HG03196 (cell line): Measurements from ENCODE around the gene HUNK.
"Not testable (repeated sequence)": the region's sequence is repeated elsewhere in the genome, so short reads cannot be mapped to it uniquely, and the experiment has no call there.

Source experiments
- ATAC-seq: cut with Tn5 transposase; IDR thresholded peaks from one replicate; pipeline ENCODE4 v1.9.1; 2021; ENCODE audit not compliant: unreplicated experiment

Gene HUNK

DNA sequence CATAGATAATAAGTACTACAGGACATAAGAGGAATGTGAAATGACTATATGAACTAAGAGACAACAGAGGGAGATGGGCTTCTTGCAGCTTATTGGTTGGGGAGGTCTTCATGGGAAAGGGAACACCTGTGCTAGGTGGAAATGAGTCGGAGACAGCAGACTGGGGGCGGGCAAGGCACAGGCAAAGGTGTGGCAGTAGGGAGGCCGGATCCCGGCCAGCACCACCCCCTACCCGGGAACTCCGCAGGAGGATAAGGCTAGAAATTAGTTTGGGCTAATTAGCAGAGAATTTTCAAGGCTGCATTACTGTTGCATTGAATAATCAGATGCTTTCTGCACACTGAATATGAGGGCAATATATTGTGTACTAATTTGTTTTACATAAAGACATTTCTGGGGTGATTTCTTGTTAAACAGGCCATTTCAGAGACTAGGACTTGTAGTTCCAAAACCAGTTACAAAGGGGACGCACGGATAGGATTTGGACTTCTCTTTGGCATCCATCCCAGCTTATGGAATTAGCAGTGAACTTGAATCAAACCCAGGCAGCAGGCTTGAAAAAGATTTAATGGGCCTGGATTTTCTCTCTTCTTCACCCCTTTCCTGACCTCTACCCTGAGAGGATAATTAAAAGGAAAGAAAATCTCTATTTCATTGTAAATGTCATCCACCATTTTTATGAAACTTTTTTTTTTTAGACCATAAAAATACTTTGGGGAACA is 2.2 kb upstream of the HUNK start:
- ATAC-seq = no peak

DNA sequence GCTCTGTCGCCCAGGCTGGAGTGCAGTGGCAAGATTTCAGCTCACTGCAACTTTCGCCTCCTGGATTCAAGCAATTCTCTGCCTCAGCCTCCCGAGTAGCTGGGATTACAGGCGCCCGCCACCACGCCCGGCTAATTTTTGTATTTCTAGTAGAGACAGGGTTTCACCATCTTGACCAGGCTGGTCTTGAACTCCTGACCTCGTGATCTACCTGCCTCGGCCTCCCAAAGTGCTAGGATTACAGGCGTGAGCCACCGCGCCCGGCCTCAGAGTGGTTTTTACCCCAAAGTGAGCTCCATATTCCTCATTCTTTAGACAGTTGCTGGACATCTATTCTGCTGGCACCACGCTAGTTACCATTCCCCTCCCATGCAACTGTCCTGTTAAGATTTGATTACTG is 1.4 kb upstream of the HUNK start:
- not testable (repeated sequence) for ATAC-seq

DNA sequence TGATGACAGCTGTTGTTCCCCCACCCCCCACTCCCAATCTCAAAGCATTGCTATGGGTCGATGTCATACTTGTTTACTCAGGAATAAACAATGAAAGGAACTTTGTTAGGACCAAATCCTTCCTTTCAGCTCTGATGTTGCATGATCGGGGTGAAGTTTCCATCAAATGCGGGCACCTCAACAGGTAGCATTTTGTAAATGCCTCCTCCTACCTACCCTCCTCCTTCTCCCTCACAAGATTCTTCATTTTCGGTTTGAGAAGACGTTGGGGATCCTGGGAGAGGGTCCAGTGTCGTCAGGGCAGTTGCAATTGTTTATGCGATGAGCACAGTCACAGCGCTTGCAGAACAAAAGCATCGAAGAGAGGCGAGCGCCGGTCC is 758 bp upstream of the HUNK start:
- ATAC-seq = no peak

DNA sequence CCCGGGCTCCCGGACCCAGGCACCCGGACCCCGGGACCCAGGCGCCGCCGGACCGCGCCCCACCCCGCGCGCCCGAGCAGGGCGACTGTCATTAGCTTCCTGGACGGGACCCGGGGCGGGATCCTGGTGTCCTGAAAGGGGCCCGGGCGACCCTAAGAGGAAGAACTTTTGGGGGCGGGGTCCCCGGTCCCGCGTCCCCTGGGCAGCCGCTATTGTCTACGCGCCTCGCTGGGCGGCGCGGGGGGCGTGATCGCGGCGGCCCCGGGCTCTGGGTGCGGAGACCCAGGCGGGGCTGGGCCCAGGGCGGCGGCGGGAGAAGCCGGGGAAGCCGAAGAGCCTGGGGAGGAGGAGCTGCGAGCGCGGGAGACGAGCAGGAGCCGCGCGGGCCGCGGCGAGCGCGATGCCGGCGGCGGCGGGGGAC is 465 bp downstream of the HUNK start:
- ATAC-seq = no peak

DNA sequence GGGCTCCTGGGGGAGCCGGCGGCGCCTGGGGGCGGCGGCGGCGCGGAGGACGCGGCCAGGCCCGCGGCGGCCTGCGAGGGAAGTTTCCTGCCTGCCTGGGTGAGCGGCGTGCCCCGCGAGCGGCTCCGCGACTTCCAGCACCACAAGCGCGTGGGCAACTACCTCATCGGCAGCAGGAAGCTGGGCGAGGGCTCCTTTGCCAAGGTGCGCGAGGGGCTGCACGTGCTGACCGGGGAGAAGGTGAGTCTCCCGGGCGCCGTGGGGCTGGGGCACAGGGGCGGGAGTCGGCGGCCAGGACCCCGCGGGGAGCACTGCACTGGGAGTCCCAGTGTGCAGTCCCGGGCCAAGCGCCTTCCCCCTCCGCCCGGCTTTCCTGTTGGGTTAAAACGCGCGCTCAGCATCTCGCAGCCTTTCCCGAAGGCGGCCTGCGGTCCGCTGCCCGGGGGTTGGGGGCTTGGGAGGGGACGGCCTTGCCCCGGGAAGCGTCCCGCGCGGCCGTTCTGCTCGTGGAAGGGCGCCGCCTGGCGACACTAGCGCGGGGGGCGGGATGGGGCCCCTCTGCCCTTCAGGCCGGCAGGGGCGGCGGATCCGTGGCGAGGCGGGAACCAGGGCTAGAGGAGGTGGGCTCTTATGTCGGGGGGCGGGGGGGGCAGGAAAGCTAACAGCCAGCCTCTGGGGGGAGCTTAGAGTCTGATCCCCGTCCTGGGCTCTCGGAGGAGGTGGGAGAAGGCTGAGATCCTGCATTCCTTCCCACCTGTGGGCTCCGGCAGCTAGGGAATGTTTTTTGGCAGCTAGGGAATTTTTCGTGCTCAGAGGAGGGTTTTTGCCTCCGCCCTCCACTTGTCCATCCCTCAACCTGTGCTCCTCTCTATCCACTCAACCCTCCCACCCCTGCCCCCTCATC is 1.1 kb downstream of the HUNK start:
- no peak for ATAC-seq

DNA sequence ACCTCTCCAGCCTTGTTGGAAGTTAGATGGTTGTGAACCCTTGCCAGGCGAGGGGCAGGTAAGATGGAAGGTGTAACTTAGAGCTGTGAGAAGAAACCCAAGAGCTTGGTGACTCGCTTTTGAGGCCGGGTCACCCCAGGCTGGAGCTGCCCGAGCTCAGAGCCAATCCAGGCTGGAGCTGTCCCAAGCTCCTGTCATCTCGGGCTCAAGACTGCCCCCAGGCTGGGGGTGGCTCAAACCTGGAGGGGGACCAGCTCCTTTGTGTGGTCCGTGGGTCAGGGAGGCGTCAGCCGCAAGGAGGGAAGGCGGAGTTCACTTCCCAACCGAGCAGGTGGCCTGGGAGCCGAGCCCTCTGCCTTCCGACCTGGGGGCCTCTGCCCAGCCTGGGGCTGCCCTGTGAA is 2.0 kb downstream of the HUNK start:
- ATAC-seq = no peak

DNA sequence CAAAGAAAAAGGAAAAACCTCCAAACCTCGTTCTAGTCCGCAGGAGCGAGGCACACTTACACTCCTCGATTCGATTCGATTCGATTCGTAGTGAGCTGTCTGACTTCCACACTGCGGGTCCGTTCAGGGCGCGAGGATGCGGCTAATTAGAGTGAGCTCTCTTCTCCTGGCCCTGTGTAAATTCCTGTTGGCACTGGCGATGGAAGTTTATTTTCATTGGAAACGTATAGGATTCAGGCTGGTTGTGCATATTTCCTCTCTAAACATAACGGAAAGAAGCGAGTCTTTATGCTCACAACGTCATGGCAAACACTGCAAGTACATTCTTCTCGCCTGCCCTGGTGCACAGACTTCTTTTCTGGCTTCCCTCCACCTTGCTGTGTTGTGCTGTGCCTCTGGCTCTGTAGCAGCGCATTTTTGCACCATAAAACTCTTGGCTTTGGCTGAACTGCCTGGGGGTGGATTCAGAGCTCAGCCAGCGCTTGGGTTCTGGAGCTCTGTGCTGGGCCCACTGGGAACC is 2.7 kb downstream of the HUNK start:
- ATAC-seq = no peak

DNA sequence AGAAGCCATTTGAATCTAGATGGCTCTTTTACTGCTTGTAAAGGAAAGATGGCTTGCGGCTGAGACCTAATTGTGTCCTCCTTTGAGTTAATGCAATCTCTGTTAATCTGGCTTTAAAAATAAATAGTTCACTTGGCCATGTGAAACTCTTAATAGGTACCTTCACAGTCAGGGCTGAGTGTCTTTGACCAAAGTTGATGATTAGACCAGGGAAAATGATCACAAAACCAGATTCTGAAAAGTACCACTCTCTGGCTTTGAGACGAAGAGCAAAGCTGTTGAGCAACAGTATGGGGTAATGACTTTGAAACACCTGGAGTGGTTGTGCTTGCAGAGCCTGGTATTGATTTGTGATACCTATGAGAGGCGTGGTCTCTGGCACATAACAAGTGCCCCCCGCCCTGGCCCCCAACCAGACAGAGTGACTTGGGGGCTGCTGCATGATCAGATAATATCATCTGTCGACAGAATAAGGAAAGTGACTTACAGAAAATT is 4.7 kb downstream of the HUNK start:
- ATAC-seq = no peak

DNA sequence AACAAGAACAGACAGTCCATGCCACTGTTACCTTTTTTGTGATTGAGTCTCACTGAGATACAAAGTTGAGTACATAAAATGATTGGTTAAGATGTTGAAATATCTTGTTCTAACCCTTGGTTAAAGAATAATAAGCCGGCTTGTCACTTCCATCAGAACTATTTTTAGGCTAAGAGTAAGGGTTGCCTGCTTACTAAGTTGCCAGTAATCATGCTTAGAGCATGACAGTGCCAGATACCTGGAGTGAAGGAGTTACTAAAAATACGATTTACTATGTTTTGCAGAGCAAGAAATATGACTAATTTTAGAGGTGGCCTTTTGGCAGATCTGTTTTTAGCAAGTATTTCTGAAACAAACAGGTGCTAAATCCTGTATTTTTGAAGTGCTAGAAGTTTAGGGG is 6.0 kb downstream of the HUNK start:
- ATAC-seq = no peak

DNA sequence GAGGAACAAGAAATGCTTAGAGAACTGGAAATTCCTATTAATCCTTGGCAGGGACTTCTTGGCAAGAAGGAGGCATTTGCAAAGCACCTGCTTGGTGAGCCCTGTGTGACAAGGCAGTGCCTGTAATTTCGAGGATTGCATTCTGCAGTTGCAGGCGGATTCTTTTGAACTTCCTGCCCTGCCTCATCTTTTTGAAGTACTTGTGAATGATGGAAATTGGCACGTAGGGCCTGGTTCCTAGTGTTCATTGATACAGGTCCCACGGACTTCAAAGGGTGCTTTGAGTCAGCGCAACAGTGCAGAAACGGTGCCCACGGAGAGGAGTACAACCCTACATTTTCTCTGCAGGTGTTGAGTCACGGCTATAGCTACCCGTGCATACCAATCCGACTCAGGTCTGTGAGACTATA is 6.4 kb downstream of the HUNK start:
- ATAC-seq = no peak

DNA sequence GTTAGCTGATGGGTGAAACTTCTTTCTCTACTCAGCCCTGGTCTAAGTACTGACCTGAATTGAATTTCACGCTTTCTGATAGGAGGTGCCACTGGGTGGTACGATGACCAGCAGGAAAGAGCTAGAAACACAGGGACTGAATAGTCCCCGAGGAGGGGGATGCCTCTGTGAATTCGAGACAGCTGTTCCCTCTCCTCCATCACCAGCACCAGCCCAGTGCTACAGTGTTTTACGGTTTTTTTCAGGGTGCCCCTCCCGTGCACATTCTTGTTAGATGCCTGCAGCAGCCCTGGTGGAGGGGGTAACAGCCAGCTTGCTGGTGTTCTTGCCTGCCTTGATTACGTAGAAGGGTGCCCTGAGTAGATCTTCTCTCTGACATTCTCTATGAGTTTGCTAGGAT is 7.1 kb downstream of the HUNK start:
- ATAC-seq = no peak

DNA sequence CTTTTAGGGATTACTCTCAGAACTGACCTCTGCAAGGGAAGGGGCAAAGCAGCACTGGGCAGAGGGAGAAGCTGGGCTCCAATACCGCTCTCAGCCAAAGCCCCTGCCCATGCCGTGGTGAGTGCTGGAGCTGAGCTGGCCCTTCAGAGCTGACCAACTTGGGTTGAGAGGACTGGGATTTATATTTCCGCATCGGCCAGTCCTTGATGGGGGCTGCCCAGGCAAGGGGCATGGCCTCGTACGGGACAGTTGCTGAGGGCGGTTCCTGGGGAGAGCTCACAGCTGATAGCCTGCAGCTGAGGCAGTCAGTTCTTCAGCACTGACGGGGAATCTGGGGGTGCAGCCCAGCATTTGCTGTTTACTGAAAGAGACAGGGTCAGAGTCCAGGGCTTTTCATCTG is 8.0 kb downstream of the HUNK start:
- ATAC-seq = no peak

DNA sequence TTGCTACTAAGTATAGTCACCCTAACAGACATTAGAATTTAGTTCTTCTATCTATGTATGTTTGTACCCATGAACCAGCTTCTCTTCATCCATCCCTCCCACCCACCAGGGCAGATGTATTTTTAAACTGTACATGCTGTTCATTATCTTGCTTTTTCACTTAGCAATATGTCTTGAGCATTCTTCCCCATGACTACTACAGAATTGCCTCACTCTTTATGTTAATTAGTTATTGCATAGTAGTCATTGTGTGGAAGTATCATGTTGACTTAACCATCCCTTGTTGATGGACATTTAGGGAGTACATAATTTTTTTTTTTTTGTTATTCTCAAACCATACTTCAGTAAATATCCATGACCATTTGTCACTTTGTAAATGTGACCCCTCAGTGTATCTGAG is 9.9 kb downstream of the HUNK start:
- no peak for ATAC-seq

DNA sequence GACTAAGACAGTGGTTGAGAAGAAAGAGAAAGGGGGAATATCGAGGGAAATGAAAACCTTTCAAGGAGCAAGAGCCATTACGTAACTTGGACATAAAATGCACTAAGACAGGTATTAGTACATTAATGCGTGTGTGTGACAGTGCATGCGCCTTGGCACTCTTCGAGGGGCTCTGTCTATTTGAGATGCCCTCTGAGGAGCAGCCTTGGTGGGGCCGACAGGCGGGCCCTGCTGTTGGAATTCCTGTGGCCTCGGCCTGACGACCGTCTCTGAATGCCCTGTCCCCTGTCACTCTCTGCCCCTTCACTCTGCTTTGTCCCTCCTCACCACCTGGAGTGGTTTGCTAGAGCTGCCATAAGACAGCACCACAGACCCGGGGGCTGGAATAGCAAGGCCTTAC is 12.3 kb downstream of the HUNK start:
- no peak for ATAC-seq

DNA sequence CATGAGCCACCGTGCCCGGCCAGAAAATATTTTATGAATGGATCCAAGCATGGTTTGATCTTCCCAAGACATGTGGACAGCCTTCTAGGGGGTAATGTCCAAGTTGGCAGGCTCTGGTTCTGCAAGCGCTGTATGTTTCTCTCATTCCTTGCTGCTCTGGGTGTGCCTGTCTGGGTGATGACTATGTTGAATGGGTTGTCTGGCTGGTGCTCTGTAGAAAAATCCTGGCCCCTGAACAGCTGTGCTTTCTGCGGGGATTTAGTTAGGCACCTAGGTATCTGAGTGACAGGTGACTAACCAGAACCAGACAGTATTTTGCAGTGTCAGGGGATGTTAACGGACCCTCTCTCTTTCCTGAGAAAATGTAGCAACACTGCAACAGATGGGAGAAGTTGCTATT is 14.1 kb downstream of the HUNK start:
- no peak for ATAC-seq

DNA sequence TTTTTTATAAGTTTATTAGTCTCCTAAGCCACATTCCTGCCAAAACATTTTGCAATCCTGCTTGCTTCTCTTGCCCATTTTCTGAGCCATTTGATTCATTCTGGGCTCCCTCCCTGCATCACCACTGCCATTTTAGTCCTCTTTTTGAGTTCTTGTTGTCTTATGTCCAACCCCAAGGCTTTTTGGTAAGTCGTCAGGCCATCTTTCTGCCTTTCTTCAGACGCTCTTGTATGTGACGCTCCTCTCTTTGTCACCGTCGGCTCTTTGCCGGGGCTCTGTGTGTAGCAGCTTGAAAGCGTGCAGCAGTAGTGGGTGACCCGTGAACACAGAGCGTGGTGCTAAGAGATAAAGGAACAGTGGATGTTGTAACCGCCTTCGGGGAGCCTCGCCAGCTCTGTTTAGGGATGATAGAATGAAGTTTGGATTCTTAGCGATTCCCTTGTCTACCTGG is 14.6 kb downstream of the HUNK start:
- no peak for ATAC-seq

DNA sequence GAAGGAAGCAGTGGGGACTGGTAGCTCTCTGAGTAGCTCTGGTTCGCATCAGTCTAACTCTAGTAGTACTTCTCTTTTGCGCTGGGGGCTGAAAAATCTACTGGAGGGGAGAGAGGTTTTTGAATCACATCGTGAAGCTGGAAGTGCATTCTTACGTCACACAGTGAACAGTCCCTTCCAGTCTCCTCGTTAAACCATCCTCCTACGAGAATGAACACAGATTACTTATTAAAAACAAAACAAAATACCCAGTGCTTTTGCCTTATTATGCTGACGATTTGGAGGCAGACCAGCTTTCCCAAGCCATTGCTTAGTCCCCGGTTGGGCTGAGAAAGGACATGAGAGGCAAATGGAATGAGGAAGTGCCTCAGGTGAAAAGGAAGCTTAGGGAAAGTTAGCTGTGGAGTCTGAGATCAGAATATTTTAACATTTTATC is 16.1 kb downstream of the HUNK start:
- ATAC-seq = no peak

DNA sequence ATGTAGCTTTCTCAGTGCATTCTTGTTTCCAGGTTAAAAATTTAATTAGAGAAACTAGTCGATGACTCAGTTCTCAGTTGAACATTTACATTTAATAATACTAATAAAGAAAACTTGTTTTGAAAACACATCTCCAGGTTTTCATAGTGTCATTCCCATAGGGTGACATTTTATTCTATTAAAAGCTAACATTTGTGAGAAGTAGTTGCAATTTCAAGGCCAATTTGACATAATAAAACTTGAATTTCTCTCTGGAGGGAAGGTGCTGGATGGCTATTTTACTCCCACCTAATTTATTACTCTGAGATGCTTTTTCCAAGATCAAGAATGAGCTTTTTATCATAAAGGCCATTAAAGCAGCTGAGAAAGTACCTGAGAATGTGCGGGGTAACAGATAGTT is 16.6 kb downstream of the HUNK start:
- ATAC-seq = no peak

DNA sequence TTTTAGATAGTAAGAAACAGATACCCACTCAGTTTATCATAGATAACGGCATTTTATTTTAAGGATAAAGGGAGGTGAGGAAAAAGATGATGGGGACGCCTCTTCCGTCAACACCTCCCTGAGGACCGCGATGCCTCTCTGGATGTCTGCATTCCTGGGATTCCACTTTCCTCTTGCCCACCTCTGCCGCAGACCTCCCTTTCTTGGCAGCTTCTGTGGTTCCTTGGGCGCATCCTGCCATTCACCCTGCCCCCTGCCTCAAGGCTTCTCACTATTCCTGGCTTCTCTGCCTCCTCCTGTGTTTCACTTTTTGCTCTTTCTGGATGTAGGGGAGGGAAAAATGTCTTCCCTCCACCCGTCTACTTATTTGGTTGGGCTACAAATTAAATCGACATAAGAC is 19.9 kb downstream of the HUNK start:
- ATAC-seq = no peak

DNA sequence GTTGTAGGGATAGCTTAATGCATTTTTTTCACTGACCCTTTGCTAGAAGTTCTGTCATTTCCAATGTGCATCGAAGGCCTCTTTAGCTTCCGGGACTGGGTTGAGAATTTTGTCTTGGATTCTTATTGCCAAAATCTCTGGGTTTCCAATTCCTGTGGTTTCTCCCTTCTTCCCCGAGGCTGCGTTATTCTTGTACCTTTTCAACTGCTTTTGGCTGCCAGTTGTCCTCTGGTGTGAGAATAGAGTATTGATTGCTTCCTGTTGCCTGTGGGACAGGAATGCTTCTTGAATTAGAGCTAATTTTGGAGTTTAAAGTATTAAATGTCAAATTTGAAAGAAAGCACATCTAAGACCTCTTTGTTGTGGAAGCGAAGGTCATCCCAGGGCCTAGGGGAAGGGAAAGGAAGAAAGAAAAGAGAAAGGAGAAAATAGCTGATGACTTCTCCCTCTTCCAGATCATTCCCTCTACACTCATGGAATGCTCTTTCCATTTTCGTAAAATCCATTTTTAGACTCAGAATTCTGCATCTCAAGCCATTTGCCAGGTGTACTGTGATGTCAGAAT is 21.1 kb downstream of the HUNK start:
- ATAC-seq = no peak

DNA sequence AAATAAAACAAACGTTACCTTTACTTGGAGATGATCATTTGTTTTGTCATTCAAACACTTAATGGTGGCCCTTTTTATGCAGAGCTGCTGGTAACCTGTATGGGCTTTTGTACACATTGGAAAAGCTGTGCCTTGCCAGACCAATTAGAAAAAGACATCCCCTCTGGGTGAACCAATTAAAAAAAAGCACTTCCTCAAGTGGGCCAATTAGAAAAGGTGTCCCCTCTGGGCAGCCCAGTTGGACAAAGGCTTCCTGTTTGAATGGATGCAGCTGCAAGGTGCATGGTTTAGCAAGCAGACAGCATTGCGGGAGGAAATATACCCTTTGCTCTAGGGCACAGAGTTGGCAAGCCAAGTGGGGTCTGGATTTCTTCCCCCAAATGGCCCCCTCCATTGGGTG is 21.6 kb downstream of the HUNK start:
- ATAC-seq = no peak
